ENCODE results near the gene SLC26A5.
A peak's percentile ranks its signal among the peaks of the same experiment; 100 is the strongest.

The SLC26A5 gene

GRCh38 chr7:103394566-103394965 lies 51.4 kb downstream of the SLC26A5 start:
- Histone ChIP-seq H3K9me3 (ENCODE audit: insufficient read depth, low read depth, low read length) (no peaks in the 10 kb centered on the region), H3K4me2 (ENCODE audit: low read length) (no peak overlapping the region), H3K36me3 (ENCODE audit: control insufficient read depth in 1 of 2, insufficient read depth in 2 of 2, low read length in 2 of 2) (no peaks in the 10 kb centered on the region), H4K91ac (ENCODE audit: low read depth, low read length) (no peak overlapping the region), H3K18ac (ENCODE audit: low read length) (no peak overlapping the region), H2AK5ac (ENCODE audit: low read length) (no peak overlapping the region), H3K9ac (ENCODE audit: low read length) (no peak overlapping the region), H3K27me3 (ENCODE audit: insufficient read depth, low read length) (no peaks in the 10 kb centered on the region), H3K4ac (ENCODE audit: low read depth, low read length) (no peak overlapping the region), H3K14ac (ENCODE audit: low read length) (no peak overlapping the region), H2AFZ (ENCODE audit: insufficient read depth, low read length, poor library complexity) (no peak overlapping the region), H3K79me2 (ENCODE audit: control insufficient read depth, insufficient read depth, low read length, poor library complexity) (no peaks in the 10 kb centered on the region), H2BK5ac (ENCODE audit: low read depth, low read length, poor library complexity) (no peak overlapping the region), H3K27ac (ENCODE audit: low read depth, low read length) (no peak overlapping the region), H4K12ac (ENCODE audit: low read depth, low read length) (no peak overlapping the region), H2BK120ac (ENCODE audit: insufficient read depth, low read length, poor library complexity) (no peak overlapping the region), H2BK12ac (ENCODE audit: low read length) (no peak overlapping the region), H3K4me3 (ENCODE audit: low read depth, low read length) (no peak overlapping the region), H3K79me1 (ENCODE audit: low read length) (no peaks in the 10 kb centered on the region), H4K8ac (ENCODE audit: low read depth, low read length) (no peak overlapping the region), H3K23ac (ENCODE audit: low read length) (no peak overlapping the region), H3K4me1 (ENCODE audit: control insufficient read depth in 1 of 2, insufficient read depth in 2 of 2, low read length in 2 of 2) (peaks cover 2 to 5% of the 10 kb centered on the region in 2 experiments)
- WGBS (ENCODE audit: extremely low coverage, insufficient coverage, insufficient read length), result no CpG with 5 or more reads among the region's 4 CpGs
- peak; percentile 88 to 97 for DNase-seq

- Histone ChIP-seq H4K8ac (ENCODE audit: low read depth, low read length) (no peak overlapping the region), H2AK5ac (ENCODE audit: low read length) (no peak overlapping the region), H2BK5ac (ENCODE audit: low read depth, low read length, poor library complexity) (no peak overlapping the region), H2AFZ (ENCODE audit: insufficient read depth, low read length, poor library complexity) (no peak overlapping the region), H3K14ac (ENCODE audit: low read length) (no peak overlapping the region), H3K79me2 (ENCODE audit: control insufficient read depth, insufficient read depth, low read length, poor library complexity) (no peaks in the 10 kb centered on the region), H3K4me1 (ENCODE audit: control insufficient read depth in 1 of 2, insufficient read depth in 2 of 2, low read length in 2 of 2) (peaks cover 2 to 5% of the 10 kb centered on the region in 2 experiments), H3K9ac (ENCODE audit: low read length) (no peak overlapping the region), H3K9me3 (ENCODE audit: insufficient read depth, low read depth, low read length) (no peaks in the 10 kb centered on the region), H3K23ac (ENCODE audit: low read length) (no peak overlapping the region), H4K91ac (ENCODE audit: low read depth, low read length) (no peak overlapping the region), H3K79me1 (ENCODE audit: low read length) (no peaks in the 10 kb centered on the region), H3K27me3 (ENCODE audit: insufficient read depth, low read length) (no peaks in the 10 kb centered on the region), H3K4me2 (ENCODE audit: low read length) (no peak overlapping the region), H4K12ac (ENCODE audit: low read depth, low read length) (no peak overlapping the region), H2BK120ac (ENCODE audit: insufficient read depth, low read length, poor library complexity) (no peak overlapping the region), H3K36me3 (ENCODE audit: control insufficient read depth in 1 of 2, insufficient read depth in 2 of 2, low read length in 2 of 2) (no peaks in the 10 kb centered on the region), H3K18ac (ENCODE audit: low read length) (no peak overlapping the region), H3K4me3 (ENCODE audit: low read depth, low read length) (no peak overlapping the region), H2BK12ac (ENCODE audit: low read length) (no peak overlapping the region), H3K4ac (ENCODE audit: low read depth, low read length) (no peak overlapping the region), H3K27ac (ENCODE audit: low read depth, low read length) (no peak overlapping the region)
- peak; percentile 50 to 88 for DNase-seq
- WGBS (ENCODE audit: extremely low coverage, insufficient coverage, insufficient read length), result no CpG with 5 or more reads among the region's 2 CpGs
These were observed 54.0 kb downstream of the SLC26A5 start for GRCh38 chr7:103391976-103392375.

GRCh38 chr7:103391150-103391549 lies 54.9 kb downstream of the SLC26A5 start:
- Histone ChIP-seq H3K23ac (ENCODE audit: low read length) (no peak overlapping the region), H3K9ac (ENCODE audit: low read length) (no peak overlapping the region), H2AFZ (ENCODE audit: insufficient read depth, low read length, poor library complexity) (no peak overlapping the region), H4K12ac (ENCODE audit: low read depth, low read length) (no peak overlapping the region), H3K4me1 (ENCODE audit: control insufficient read depth in 1 of 2, insufficient read depth in 2 of 2, low read length in 2 of 2) (peaks cover 2 to 5% of the 10 kb centered on the region in 2 experiments), H2BK12ac (ENCODE audit: low read length) (no peak overlapping the region), H4K8ac (ENCODE audit: low read depth, low read length) (no peak overlapping the region), H3K4me3 (ENCODE audit: low read depth, low read length) (no peak overlapping the region), H2AK5ac (ENCODE audit: low read length) (no peak overlapping the region), H3K4ac (ENCODE audit: low read depth, low read length) (no peak overlapping the region), H3K36me3 (ENCODE audit: control insufficient read depth in 1 of 2, insufficient read depth in 2 of 2, low read length in 2 of 2) (no peaks in the 10 kb centered on the region), H3K4me2 (ENCODE audit: low read length) (no peak overlapping the region), H4K91ac (ENCODE audit: low read depth, low read length) (no peak overlapping the region), H3K9me3 (ENCODE audit: insufficient read depth, low read depth, low read length) (no peaks in the 10 kb centered on the region), H2BK120ac (ENCODE audit: insufficient read depth, low read length, poor library complexity) (no peak overlapping the region), H2BK5ac (ENCODE audit: low read depth, low read length, poor library complexity) (no peak overlapping the region), H3K18ac (ENCODE audit: low read length) (no peak overlapping the region), H3K14ac (ENCODE audit: low read length) (no peak overlapping the region), H3K27ac (ENCODE audit: low read depth, low read length) (no peak overlapping the region), H3K79me1 (ENCODE audit: low read length) (no peaks in the 10 kb centered on the region), H3K27me3 (ENCODE audit: insufficient read depth, low read length) (no peaks in the 10 kb centered on the region), H3K79me2 (ENCODE audit: control insufficient read depth, insufficient read depth, low read length, poor library complexity) (no peaks in the 10 kb centered on the region)
- no CpG with 5 or more reads among the region's 5 CpGs for WGBS (ENCODE audit: extremely low coverage, insufficient coverage, insufficient read length)
- no peak for DNase-seq

- no CpG with 5 or more reads among the region's 3 CpGs for WGBS (ENCODE audit: extremely low coverage, insufficient coverage, insufficient read length)
These were observed 56.7 kb downstream of the SLC26A5 start for GRCh38 chr7:103389263-103389662.

More at GRCh38 chr7:103389263-103389662, 56.7 kb downstream of the SLC26A5 start:
- H3K9me3 ChIP-seq (ENCODE audit: insufficient read depth, low read depth, low read length), result no peaks in the 10 kb centered on the region
- H3K36me3 ChIP-seq (ENCODE audit: control insufficient read depth in 1 of 2, insufficient read depth in 2 of 2, low read length in 2 of 2), result no peaks in the 10 kb centered on the region
- no peak overlapping the region for H2BK12ac ChIP-seq (ENCODE audit: low read length)
- no peaks in the 10 kb centered on the region for H3K79me1 ChIP-seq (ENCODE audit: low read length)
- no peaks in the 10 kb centered on the region for H3K4me1 ChIP-seq (ENCODE audit: control insufficient read depth in 1 of 2, insufficient read depth in 2 of 2, low read length in 2 of 2)
- no peak overlapping the region for H3K23ac ChIP-seq (ENCODE audit: low read length)
- H3K9ac ChIP-seq (ENCODE audit: low read length), result no peak overlapping the region
- H3K14ac ChIP-seq (ENCODE audit: low read length), result no peak overlapping the region
- H4K12ac ChIP-seq (ENCODE audit: low read depth, low read length), result no peak overlapping the region
- H2BK120ac ChIP-seq (ENCODE audit: insufficient read depth, low read length, poor library complexity), result no peak overlapping the region
- no peak overlapping the region for H3K4me3 ChIP-seq (ENCODE audit: low read depth, low read length)
- no peak overlapping the region for H3K18ac ChIP-seq (ENCODE audit: low read length)
- no peak for DNase-seq
- no peaks in the 10 kb centered on the region for H3K27me3 ChIP-seq (ENCODE audit: insufficient read depth, low read length)
- H3K4ac ChIP-seq (ENCODE audit: low read depth, low read length), result no peak overlapping the region
- H3K27ac ChIP-seq (ENCODE audit: low read depth, low read length), result no peak overlapping the region
- no peak overlapping the region for H2AK5ac ChIP-seq (ENCODE audit: low read length)
- H4K8ac ChIP-seq (ENCODE audit: low read depth, low read length), result no peak overlapping the region
- no peak overlapping the region for H2AFZ ChIP-seq (ENCODE audit: insufficient read depth, low read length, poor library complexity)
- H2BK5ac ChIP-seq (ENCODE audit: low read depth, low read length, poor library complexity), result no peak overlapping the region
- no peak overlapping the region for H4K91ac ChIP-seq (ENCODE audit: low read depth, low read length)
- no peak overlapping the region for H3K4me2 ChIP-seq (ENCODE audit: low read length)
- H3K79me2 ChIP-seq (ENCODE audit: control insufficient read depth, insufficient read depth, low read length, poor library complexity), result no peaks in the 10 kb centered on the region
